ENCODE data around the gene SLC23A3. TPM values are rescaled to one million over a fixed set of nuclear protein-coding genes. Genes with fewer than 3 reads are reported as not detected.

SLC23A3 gene
- total RNA-seq, 1 experiment from 2014 or later = 1.7 TPM

GRCh38 chr2:219160186-219161017 is 9.4 kb downstream of the SLC23A3 start, which contains the start of gene NHEJ1:
NHEJ1 (minus strand) TSS chr2:219160815; CDS start chr2:219158362, 2,453 bp downstream.
- Histone ChIP-seq H3K4me2 (ENCODE audit: low read length) (peak within 1 kb of the TSS; percentile 84), H4K20me1 (ENCODE audit: low read length) (no peaks in the 10 kb centered on the region), H3K9ac (ENCODE audit: low read length) (peak within 1 kb of the TSS; percentile 83), H3K79me2 (ENCODE audit: low read length) (0 out of 2 replicates have a peak, but pooled peaks cover 4% of the 10 kb centered on the region), H3K4me1 (ENCODE audit: insufficient read depth, low read length) (peaks cover 26% of the 10 kb centered on the region), H3K9me3 (ENCODE audit: low read length) (no peaks in the 10 kb centered on the region), H3K36me3 (ENCODE audit: low read depth, low read length) (no peaks in the 10 kb centered on the region), H3K4me3 (ENCODE audit: low read length) (peak within 1 kb of the TSS; percentile 79), H2AFZ (ENCODE audit: low read length) (peak within 1 kb of the TSS; percentile 85), H3F3A (ENCODE audit: low read length, unreplicated experiment) (no peaks in the 10 kb centered on the region), H3K9me2 (replicated peaks; ENCODE audit: low read length) (no peaks in the 10 kb centered on the region), H3K27ac (ENCODE audit: low read length) (peak within 1 kb of the TSS; percentile 62), H3K27me3 (ENCODE audit: low read length) (no peaks in the 10 kb centered on the region)
- TF ChIP-seq CTCF (conservative IDR thresholded peaks at IDR 0.05; ENCODE audit: low read depth, low read length) (peak; percentile 90), EZH2 (IDR thresholded peaks at IDR 0.05; ENCODE audit: low read length, unreplicated experiment) (no peak), EZH2phosphoT487 (IDR thresholded peaks at IDR 0.05; ENCODE audit: borderline replicate concordance, low read length) (no peak)
- peak; percentile 91 for ATAC-seq
- peak; percentile 92 for DNase-seq
- intact Hi-C loops (cut with micrococcal nuclease) = loop anchor here (1.0 to 10.0 kb wide), 7 partner anchors 11 to 224 kb away; partner anchors contain the start of genes CNPPD1, DNAJB2 and DNPEP
- no TSS peak for BruUV-seq (replicated peaks)
- ChIA-PET POLR2A (ENCODE audit: unreplicated experiment) (no interaction called here), CTCF (interaction anchor here (0.6 to 0.9 kb wide), 4 partner anchors 81 to 150 kb away, joined by 3 to 4 read pairs (median 4); no protein-coding TSS in a partner anchor)

GRCh38 chr2:219159771-219160185 is 10.1 kb downstream of the SLC23A3 start:
- H4K20me1 ChIP-seq (ENCODE audit: low read length) = no peaks in the 10 kb centered on the region
- H3K27ac ChIP-seq (ENCODE audit: low read length) = no peak overlapping the region
- H3K9me3 ChIP-seq (ENCODE audit: low read length) = no peaks in the 10 kb centered on the region
- POLR2A ChIA-PET (ENCODE audit: unreplicated experiment) = no interaction called here
- peaks cover 26% of the 10 kb centered on the region for H3K4me1 ChIP-seq (ENCODE audit: insufficient read depth, low read length)
- peak overlapping the region; percentile 85 for H2AFZ ChIP-seq (ENCODE audit: low read length)
- no peaks in the 10 kb centered on the region for H3K9me2 ChIP-seq (replicated peaks; ENCODE audit: low read length)
- H3K4me3 ChIP-seq (ENCODE audit: low read length) = peak overlapping the region; percentile 79
- CTCF ChIA-PET = interaction anchor here (0.6 to 0.9 kb wide), 4 partner anchors 82 to 149 kb away, joined by 3 to 4 read pairs (median 4); no protein-coding TSS in a partner anchor
- BruUV-seq (replicated peaks) = TSS peak; percentile 37
- intact Hi-C loops (cut with micrococcal nuclease) = loop anchor here (1.0 to 10.0 kb wide), 7 partner anchors 12 to 225 kb away; partner anchors contain the start of genes CNPPD1, DNAJB2 and DNPEP
- H3K36me3 ChIP-seq (ENCODE audit: low read depth, low read length) = no peaks in the 10 kb centered on the region
- TF ChIP-seq EZH2phosphoT487 (IDR thresholded peaks at IDR 0.05; ENCODE audit: borderline replicate concordance, low read length) = no peak
- no peak for TF ChIP-seq EZH2 (IDR thresholded peaks at IDR 0.05; ENCODE audit: low read length, unreplicated experiment)
- TF ChIP-seq CTCF (conservative IDR thresholded peaks at IDR 0.05; ENCODE audit: low read depth, low read length) = no peak
- ATAC-seq (no peak; the same call in 1 of the 2 replicates), DNase-seq (peak; percentile 6)
- H3F3A ChIP-seq (ENCODE audit: low read length, unreplicated experiment) = no peaks in the 10 kb centered on the region
- H3K79me2 ChIP-seq (ENCODE audit: low read length) = 0 out of 2 replicates have a peak, but pooled peaks cover 4% of the 10 kb centered on the region
- H3K27me3 ChIP-seq (ENCODE audit: low read length) = no peaks in the 10 kb centered on the region
- H3K9ac ChIP-seq (ENCODE audit: low read length) = peak overlapping the region; percentile 83; the same call in 1 of the 2 replicates
- H3K4me2 ChIP-seq (ENCODE audit: low read length) = peak overlapping the region; percentile 84
